Hair follicular keratinocyte (primary cell): ENCODE measurements around the gene FGF6. TPM values are rescaled to one million over a fixed set of nuclear protein-coding genes. Genes with fewer than 3 reads are reported as not detected.

Experiments
- total RNA-seq: library from RNA; depleted of rRNA; stranded (reverse); fragments of >200 nt; gene quantifications from 2 replicates; pipeline ENCODE4 v1.2.3, GENCODE V29; 2015

FGF6 gene
- total RNA-seq = not detected in 2 replicates

GRCh38 chr12:4445156-4446101, at the start of gene FGF6:
TSS of gene FGF6 (minus strand) at chr12:4445815. CDS start at chr12:4445570, 245 bp downstream.

Other genes with a start within 250 kb of the FGF6 start
- gene CCND2, start 172.1 kb downstream of the FGF6 start, total RNA-seq = 186 and 208 TPM in 2 replicates
- gene TIGAR, start 124.6 kb downstream of the FGF6 start, total RNA-seq = 14.9 and 22.9 TPM in 2 replicates
- gene FGF23, start 66.1 kb downstream of the FGF6 start, total RNA-seq = not detected in 2 replicates
- gene RAD51AP1, start 93.1 kb upstream of the FGF6 start, total RNA-seq = 10.5 and 30.1 TPM in 2 replicates
- 82.9 and 90.1 TPM in 2 replicates for gene DYRK4, start 116.4 kb upstream of the FGF6 start, total RNA-seq
- 0.62 and 1.2 TPM in 2 replicates for gene AKAP3, start 203.2 kb upstream of the FGF6 start, total RNA-seq
- gene NDUFA9, start 203.3 kb upstream of the FGF6 start, total RNA-seq = 34.0 and 57.4 TPM in 2 replicates